ENCODE data around the gene TRMT2B. TPM values are rescaled to one million over a fixed set of nuclear protein-coding genes. Genes with fewer than 3 reads are reported as not detected.
A peak's percentile ranks its signal among the peaks of the same experiment; 100 is the strongest.
"Not testable (repeated sequence)": the region's sequence is repeated elsewhere in the genome, so short reads cannot be mapped to it uniquely, and the experiment has no call there.

Gene TRMT2B
- total RNA-seq, 1 donor from 2014 or later: 13.0 TPM

GRCh38 chrX:101062176-101062575 lies 10.3 kb upstream of the TRMT2B start:
- H3K36me3 ChIP-seq (ENCODE audit: control insufficient read depth in 3 of 3, insufficient read depth in 3 of 3, low read length in 3 of 3): no peaks in the 10 kb centered on the region
- H3K4me1 ChIP-seq (ENCODE audit: control insufficient read depth in 3 of 3, insufficient read depth in 3 of 3, low read length in 3 of 3): no peaks in the 10 kb centered on the region
- no peaks in the 10 kb centered on the region for H3K9me3 ChIP-seq (ENCODE audit: control insufficient read depth in 3 of 3, low read length in 3 of 3)
- H3K27ac ChIP-seq (ENCODE audit: low read depth, low read length): no peak overlapping the region
- H3K27me3 ChIP-seq (ENCODE audit: control insufficient read depth in 3 of 3, insufficient read depth in 3 of 3, low read length in 3 of 3): peaks cover 0 to 4% (median 0%) of the 10 kb centered on the region in 3 donors
- no peak overlapping the region for H3K4me3 ChIP-seq (ENCODE audit: low read length in 3 of 3)
- H3K9ac ChIP-seq (ENCODE audit: low read depth in 1 of 3, low read length in 3 of 3): no peak overlapping the region

GRCh38 chrX:101057093-101057714 lies 5.3 kb upstream of the TRMT2B start:
- Histone ChIP-seq H3K9ac (ENCODE audit: low read depth in 1 of 3, low read length in 3 of 3) (no peak overlapping the region), H3K4me1 (ENCODE audit: control insufficient read depth in 3 of 3, insufficient read depth in 3 of 3, low read length in 3 of 3) (no peaks in the 10 kb centered on the region), H3K36me3 (ENCODE audit: control insufficient read depth in 3 of 3, insufficient read depth in 3 of 3, low read length in 3 of 3) (no peaks in the 10 kb centered on the region), H3K27me3 (ENCODE audit: control insufficient read depth in 3 of 3, insufficient read depth in 3 of 3, low read length in 3 of 3) (no peaks in the 10 kb centered on the region), H3K4me3 (ENCODE audit: low read length in 3 of 3) (no peak overlapping the region), H3K27ac (ENCODE audit: low read depth, low read length) (no peak overlapping the region), H3K9me3 (ENCODE audit: control insufficient read depth in 3 of 3, low read length in 3 of 3) (no peaks in the 10 kb centered on the region)

- H3K27me3 ChIP-seq (ENCODE audit: control insufficient read depth in 3 of 3, insufficient read depth in 3 of 3, low read length in 3 of 3); H3K4me1 ChIP-seq (ENCODE audit: control insufficient read depth in 3 of 3, insufficient read depth in 3 of 3, low read length in 3 of 3); H3K4me3 ChIP-seq (ENCODE audit: low read length in 3 of 3); H3K9me3 ChIP-seq (ENCODE audit: control insufficient read depth in 3 of 3, low read length in 3 of 3); H3K9ac ChIP-seq (ENCODE audit: low read depth in 1 of 3, low read length in 3 of 3); H3K36me3 ChIP-seq (ENCODE audit: control insufficient read depth in 3 of 3, insufficient read depth in 3 of 3, low read length in 3 of 3); H3K27ac ChIP-seq (ENCODE audit: low read depth, low read length): not testable (repeated sequence)
These were observed 4.6 kb upstream of the TRMT2B start for GRCh38 chrX:101056551-101056950.

GRCh38 chrX:101051153-101051548 lies 760 bp downstream of the TRMT2B start:
- peak overlapping the region; percentile 85 for H3K27ac ChIP-seq (ENCODE audit: low read depth, low read length)
- no peaks in the 10 kb centered on the region for H3K27me3 ChIP-seq (ENCODE audit: control insufficient read depth in 3 of 3, insufficient read depth in 3 of 3, low read length in 3 of 3)
- peak overlapping the region; percentile 81 to 84 (median 82) for H3K4me3 ChIP-seq (ENCODE audit: low read length in 3 of 3)
- no peaks in the 10 kb centered on the region for H3K36me3 ChIP-seq (ENCODE audit: control insufficient read depth in 3 of 3, insufficient read depth in 3 of 3, low read length in 3 of 3)
- peaks cover 0 to 3% (median 0%) of the 10 kb centered on the region in 3 donors for H3K4me1 ChIP-seq (ENCODE audit: control insufficient read depth in 3 of 3, insufficient read depth in 3 of 3, low read length in 3 of 3)
- H3K9ac ChIP-seq (ENCODE audit: low read depth in 1 of 3, low read length in 3 of 3): peak overlapping the region; percentile 78 to 90 (median 86)
- H3K9me3 ChIP-seq (ENCODE audit: control insufficient read depth in 3 of 3, low read length in 3 of 3): no peaks in the 10 kb centered on the region

GRCh38 chrX:101040197-101040596 lies 11.7 kb downstream of the TRMT2B start:
- Histone ChIP-seq H3K27me3 (ENCODE audit: control insufficient read depth in 3 of 3, insufficient read depth in 3 of 3, low read length in 3 of 3) (no peaks in the 10 kb centered on the region), H3K4me3 (ENCODE audit: low read length in 3 of 3) (no peak overlapping the region), H3K4me1 (ENCODE audit: control insufficient read depth in 3 of 3, insufficient read depth in 3 of 3, low read length in 3 of 3) (no peaks in the 10 kb centered on the region), H3K9ac (ENCODE audit: low read depth in 1 of 3, low read length in 3 of 3) (no peak overlapping the region), H3K36me3 (ENCODE audit: control insufficient read depth in 3 of 3, insufficient read depth in 3 of 3, low read length in 3 of 3) (peaks cover 5 to 23% (median 16%) of the 10 kb centered on the region in 3 donors), H3K9me3 (ENCODE audit: control insufficient read depth in 3 of 3, low read length in 3 of 3) (no peaks in the 10 kb centered on the region), H3K27ac (ENCODE audit: low read depth, low read length) (no peak overlapping the region)

- Histone ChIP-seq H3K4me3 (ENCODE audit: low read length in 3 of 3) (no peak overlapping the region), H3K27ac (ENCODE audit: low read depth, low read length) (no peak overlapping the region), H3K9ac (ENCODE audit: low read depth in 1 of 3, low read length in 3 of 3) (no peak overlapping the region), H3K27me3 (ENCODE audit: control insufficient read depth in 3 of 3, insufficient read depth in 3 of 3, low read length in 3 of 3) (no peaks in the 10 kb centered on the region), H3K9me3 (ENCODE audit: control insufficient read depth in 3 of 3, low read length in 3 of 3) (no peaks in the 10 kb centered on the region), H3K36me3 (ENCODE audit: control insufficient read depth in 3 of 3, insufficient read depth in 3 of 3, low read length in 3 of 3) (peaks cover 7 to 23% (median 19%) of the 10 kb centered on the region in 3 donors), H3K4me1 (ENCODE audit: control insufficient read depth in 3 of 3, insufficient read depth in 3 of 3, low read length in 3 of 3) (no peaks in the 10 kb centered on the region)
These were observed 14.7 kb downstream of the TRMT2B start for GRCh38 chrX:101037231-101037630.

GRCh38 chrX:101029665-101030064 lies 22.2 kb downstream of the TRMT2B start:
- H3K4me3 ChIP-seq (ENCODE audit: low read length in 3 of 3): no peak overlapping the region
- no peak overlapping the region for H3K9ac ChIP-seq (ENCODE audit: low read depth in 1 of 3, low read length in 3 of 3)
- H3K4me1 ChIP-seq (ENCODE audit: control insufficient read depth in 3 of 3, insufficient read depth in 3 of 3, low read length in 3 of 3): no peaks in the 10 kb centered on the region
- H3K27me3 ChIP-seq (ENCODE audit: control insufficient read depth in 3 of 3, insufficient read depth in 3 of 3, low read length in 3 of 3): no peaks in the 10 kb centered on the region
- H3K27ac ChIP-seq (ENCODE audit: low read depth, low read length): no peak overlapping the region
- peaks cover 2 to 4% (median 4%) of the 10 kb centered on the region in 3 donors for H3K36me3 ChIP-seq (ENCODE audit: control insufficient read depth in 3 of 3, insufficient read depth in 3 of 3, low read length in 3 of 3)
- no peaks in the 10 kb centered on the region for H3K9me3 ChIP-seq (ENCODE audit: control insufficient read depth in 3 of 3, low read length in 3 of 3)

- Histone ChIP-seq H3K4me3 (ENCODE audit: low read length in 3 of 3) (no peak overlapping the region), H3K9ac (ENCODE audit: low read depth in 1 of 3, low read length in 3 of 3) (no peak overlapping the region), H3K27ac (ENCODE audit: low read depth, low read length) (no peak overlapping the region), H3K27me3 (ENCODE audit: control insufficient read depth in 3 of 3, insufficient read depth in 3 of 3, low read length in 3 of 3) (no peaks in the 10 kb centered on the region), H3K4me1 (ENCODE audit: control insufficient read depth in 3 of 3, insufficient read depth in 3 of 3, low read length in 3 of 3) (no peaks in the 10 kb centered on the region), H3K9me3 (ENCODE audit: control insufficient read depth in 3 of 3, low read length in 3 of 3) (no peaks in the 10 kb centered on the region), H3K36me3 (ENCODE audit: control insufficient read depth in 3 of 3, insufficient read depth in 3 of 3, low read length in 3 of 3) (peaks cover 2 to 4% (median 4%) of the 10 kb centered on the region in 3 donors)
These were observed 23.3 kb downstream of the TRMT2B start for GRCh38 chrX:101028562-101028961.

GRCh38 chrX:101025126-101025525 lies 26.8 kb downstream of the TRMT2B start:
- Histone ChIP-seq H3K27ac (ENCODE audit: low read depth, low read length) (no peak overlapping the region), H3K36me3 (ENCODE audit: control insufficient read depth in 3 of 3, insufficient read depth in 3 of 3, low read length in 3 of 3) (peaks cover 12 to 16% (median 14%) of the 10 kb centered on the region in 3 donors), H3K9ac (ENCODE audit: low read depth in 1 of 3, low read length in 3 of 3) (no peak overlapping the region), H3K9me3 (ENCODE audit: control insufficient read depth in 3 of 3, low read length in 3 of 3) (no peaks in the 10 kb centered on the region), H3K4me3 (ENCODE audit: low read length in 3 of 3) (no peak overlapping the region), H3K27me3 (ENCODE audit: control insufficient read depth in 3 of 3, insufficient read depth in 3 of 3, low read length in 3 of 3) (peaks cover 0 to 4% (median 0%) of the 10 kb centered on the region in 3 donors), H3K4me1 (ENCODE audit: control insufficient read depth in 3 of 3, insufficient read depth in 3 of 3, low read length in 3 of 3) (no peaks in the 10 kb centered on the region)

GRCh38 chrX:101022020-101022419 lies 29.9 kb downstream of the TRMT2B start:
- H3K27me3 ChIP-seq (ENCODE audit: control insufficient read depth in 3 of 3, insufficient read depth in 3 of 3, low read length in 3 of 3): peaks cover 0 to 4% (median 0%) of the 10 kb centered on the region in 3 donors
- H3K27ac ChIP-seq (ENCODE audit: low read depth, low read length): no peak overlapping the region
- peaks cover 17 to 23% (median 18%) of the 10 kb centered on the region in 3 donors for H3K36me3 ChIP-seq (ENCODE audit: control insufficient read depth in 3 of 3, insufficient read depth in 3 of 3, low read length in 3 of 3)
- H3K4me1 ChIP-seq (ENCODE audit: control insufficient read depth in 3 of 3, insufficient read depth in 3 of 3, low read length in 3 of 3): no peaks in the 10 kb centered on the region
- H3K9ac ChIP-seq (ENCODE audit: low read depth in 1 of 3, low read length in 3 of 3): no peak overlapping the region
- H3K9me3 ChIP-seq (ENCODE audit: control insufficient read depth in 3 of 3, low read length in 3 of 3): no peaks in the 10 kb centered on the region
- no peak overlapping the region for H3K4me3 ChIP-seq (ENCODE audit: low read length in 3 of 3)

Data from skeletal muscle tissue (tissue), 4 donors.